ENCODE data around the gene WTAP. TPM values are rescaled to one million over a fixed set of nuclear protein-coding genes. Genes with fewer than 3 reads are reported as not detected.

WTAP gene
- total RNA-seq (2022; extraction: Qiagen RNA extraction; ENCODE audit: low read depth), result 65.4 to 77.4 TPM (median 69.7 TPM) in 5 replicates

GRCh38 chr6:159726918-159727716, at the start of gene WTAP:
WTAP (plus strand) TSS chr6:159727506; CDS start chr6:159736266, 8,760 bp downstream.

GRCh38 chr6:159693128-159693893, 34.0 kb upstream of the WTAP start, which contains the start of gene SOD2:
SOD2 (minus strand) TSS chr6:159693241; CDS start chr6:159693167, 74 bp downstream.

GRCh38 chr6:159761873-159762680, 34.8 kb downstream of the WTAP start, which contains the start of gene ACAT2:
ACAT2 (plus strand) TSS chr6:159762045; CDS start chr6:159762088, 43 bp downstream.

GRCh38 chr6:159789377-159790148, 62.3 kb downstream of the WTAP start, which contains the start of gene TCP1:
TCP1 (minus strand) TSS chr6:159789602; CDS start chr6:159789468, 134 bp downstream.

GRCh38 chr6:159790149-159790955, 63.0 kb downstream of the WTAP start, which contains the start of gene MRPL18:
MRPL18 (plus strand) TSS chr6:159790467; CDS start chr6:159790588, 121 bp downstream.

GRCh38 chr6:159800141-159800865, 73.0 kb downstream of the WTAP start, which contains the start of gene PNLDC1:
PNLDC1 (plus strand) TSS chr6:159800276; CDS start chr6:159800308, 32 bp downstream.

Other genes starting within 250 kb of the WTAP start
- gene SOD2, start 34.3 kb upstream of the WTAP start, total RNA-seq (2022; extraction: Qiagen RNA extraction; ENCODE audit: low read depth), result 157 to 192 TPM (median 180 TPM) in 5 replicates
- 24.3 to 29.8 TPM (median 28.1 TPM) in 5 replicates for gene ACAT2, start 34.5 kb downstream of the WTAP start, total RNA-seq (2022; extraction: Qiagen RNA extraction; ENCODE audit: low read depth)
- gene TCP1, start 62.1 kb downstream of the WTAP start, total RNA-seq (2022; extraction: Qiagen RNA extraction; ENCODE audit: low read depth), result 235 to 263 TPM (median 247 TPM) in 5 replicates
- gene MRPL18, start 63.0 kb downstream of the WTAP start, total RNA-seq (2022; extraction: Qiagen RNA extraction; ENCODE audit: low read depth), result 74.7 to 106 TPM (median 95.1 TPM) in 5 replicates
- gene PNLDC1, start 72.8 kb downstream of the WTAP start, total RNA-seq (2022; extraction: Qiagen RNA extraction; ENCODE audit: low read depth), result 0.11 TPM in 1 of 5 replicates, not detected in the others
- not detected in 5 replicates for gene MAS1, start 163.5 kb downstream of the WTAP start, total RNA-seq (2022; extraction: Qiagen RNA extraction; ENCODE audit: low read depth)
- 29.5 to 39.2 TPM (median 31.6 TPM) in 5 replicates for gene IGF2R, start 241.6 kb downstream of the WTAP start, total RNA-seq (2022; extraction: Qiagen RNA extraction; ENCODE audit: low read depth)

Measured in A549 treated with CpdA at 1 μM for 4 hours (cell line).